Urothelium cell line (cell line): Measurements from ENCODE around the gene ABCC6.
"Not testable (repeated sequence)": the region's sequence is repeated elsewhere in the genome, so short reads cannot be mapped to it uniquely, and the experiment has no call there.

ENCODE experiments used
- DNase-seq: peaks from one replicate; pipeline ENCODE4 v3.0.0; 2011; ENCODE audit warnings: low spot score, mixed read lengths
- FAIRE-seq: peaks from 2 replicates; lab custom pipeline; 2011; peaks lifted over from hg19 to GRCh38; lab: Jason Lieb, UNC

The ABCC6 gene

DNA sequence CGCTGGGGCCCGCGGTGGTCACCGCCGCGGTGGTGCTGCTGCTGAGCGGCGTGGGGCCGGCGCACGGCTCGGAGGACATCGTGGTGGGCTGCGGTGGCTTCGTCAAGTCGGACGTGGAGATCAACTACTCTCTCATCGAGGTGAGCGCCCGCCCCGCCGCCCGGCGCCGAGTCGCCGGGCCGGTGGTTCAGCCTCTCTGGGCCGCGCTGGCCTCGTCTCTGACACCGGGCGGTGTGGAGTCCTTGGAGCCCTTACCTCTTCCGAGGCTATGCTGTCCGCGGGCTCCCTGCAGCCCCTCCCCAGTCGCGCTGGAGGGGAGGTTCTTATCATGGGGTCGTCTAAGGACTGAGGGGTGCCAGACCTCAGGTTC, 9.4 kb upstream of the ABCC6 start:
- not testable (repeated sequence) for DNase-seq, FAIRE-seq

DNA sequence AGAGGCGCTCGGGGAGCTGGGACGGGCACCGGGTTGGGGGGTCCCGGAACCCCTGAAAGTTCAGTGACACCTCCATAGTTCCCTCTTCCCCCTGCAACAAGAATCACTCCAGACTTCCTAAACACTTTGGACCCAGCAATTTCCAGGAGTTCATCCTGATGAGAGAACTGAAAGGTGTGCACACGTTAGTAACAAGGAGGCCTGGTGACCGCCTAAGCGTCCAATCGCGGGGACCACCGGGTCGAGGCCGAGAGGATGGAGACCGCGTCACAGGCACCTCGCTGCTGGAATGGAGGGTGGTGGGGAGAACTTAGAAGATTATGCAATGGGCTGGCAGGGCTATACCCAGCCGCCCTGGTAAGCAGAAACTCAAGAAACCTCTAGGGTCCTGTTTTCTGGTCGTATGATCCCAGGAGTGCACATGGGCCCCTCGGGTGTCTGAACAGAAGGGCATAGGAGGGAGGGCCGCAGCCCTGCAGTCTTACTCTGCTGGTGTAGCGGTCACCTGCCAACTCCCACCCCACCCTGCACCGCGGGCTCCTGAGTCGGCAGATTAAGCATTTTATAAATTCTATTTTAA, 458 bp upstream of the ABCC6 start:
- FAIRE-seq, DNase-seq: not testable (repeated sequence)

DNA sequence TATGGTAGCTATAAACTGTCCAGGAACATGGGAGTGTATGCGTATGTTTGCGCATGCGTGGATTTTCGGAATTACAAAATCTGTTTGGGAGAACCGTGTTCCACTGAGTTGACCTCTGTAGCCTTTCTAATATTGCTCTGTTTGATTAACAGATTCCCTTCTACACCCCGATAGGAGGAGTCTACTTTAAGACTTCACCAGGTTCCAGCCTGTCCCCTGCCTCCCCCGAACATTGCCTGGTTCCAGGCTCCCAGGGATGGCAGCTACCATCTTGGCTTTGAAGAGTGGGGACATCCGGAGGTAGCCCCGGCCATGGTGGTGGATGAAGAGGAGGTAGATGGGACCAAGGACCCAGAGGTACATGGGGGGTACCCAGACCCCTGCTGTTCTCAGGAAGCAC, 1.9 kb downstream of the ABCC6 start:
- FAIRE-seq, DNase-seq: not testable (repeated sequence)

DNA sequence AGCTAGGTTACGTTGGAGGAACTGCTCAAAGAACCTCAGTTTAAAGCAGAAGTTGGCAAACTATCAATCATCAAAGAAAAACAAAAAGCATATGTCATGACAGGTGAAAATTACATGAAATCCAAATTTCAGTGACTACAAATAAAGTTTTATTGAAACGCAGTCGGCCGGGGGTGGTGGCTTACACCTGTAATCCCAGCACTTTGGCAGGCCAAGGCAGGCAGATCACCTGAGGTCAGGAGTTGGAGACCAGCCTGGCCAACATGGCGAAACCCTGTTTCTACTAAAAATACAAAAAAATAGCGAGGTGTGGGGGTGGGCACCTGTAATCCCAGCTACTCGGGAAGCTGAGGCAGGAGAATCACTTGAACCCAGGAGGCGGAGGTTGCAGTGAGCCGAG, 2.8 kb downstream of the ABCC6 start:
- DNase-seq, FAIRE-seq: not testable (repeated sequence)

DNA sequence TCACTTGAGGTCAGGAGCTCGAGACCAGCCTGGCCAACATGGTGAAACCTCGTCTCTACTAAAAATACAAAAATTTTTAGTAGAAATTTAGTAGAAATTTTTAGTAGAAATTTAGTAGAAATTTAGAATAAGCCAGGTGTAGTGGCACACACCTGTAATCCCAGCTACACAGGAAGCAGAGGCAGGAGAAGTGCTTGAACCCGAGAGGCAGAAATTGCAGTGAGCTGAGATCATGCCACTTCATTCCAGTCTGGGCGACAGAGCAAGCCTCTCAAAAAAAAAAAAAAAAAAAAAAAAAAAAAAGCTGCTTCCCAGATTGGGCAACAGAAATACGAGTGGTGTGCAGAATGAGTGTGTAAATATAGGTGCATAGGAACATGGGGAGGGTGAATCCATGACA, 4.5 kb downstream of the ABCC6 start:
- not testable (repeated sequence) for FAIRE-seq, DNase-seq

DNA sequence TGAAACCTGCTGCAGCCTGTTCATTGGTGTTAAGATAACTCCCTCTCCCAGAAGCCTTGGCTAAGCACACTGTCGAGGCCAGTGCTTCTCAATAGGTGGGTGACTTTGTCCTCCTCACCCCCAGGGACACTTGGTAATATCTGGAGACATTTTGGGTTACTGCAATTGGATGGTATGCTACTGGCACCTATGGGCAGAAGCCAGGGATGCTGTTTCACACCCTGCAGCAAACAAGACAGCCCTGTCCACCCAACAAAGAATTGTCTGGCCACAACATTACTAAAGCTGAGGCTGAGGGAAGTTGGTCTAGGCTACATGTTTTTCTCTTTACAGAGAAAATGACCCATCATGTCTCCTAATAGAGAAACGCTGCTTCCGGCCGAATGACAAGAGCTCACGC, 4.9 kb downstream of the ABCC6 start:
- FAIRE-seq, DNase-seq: not testable (repeated sequence)

DNA sequence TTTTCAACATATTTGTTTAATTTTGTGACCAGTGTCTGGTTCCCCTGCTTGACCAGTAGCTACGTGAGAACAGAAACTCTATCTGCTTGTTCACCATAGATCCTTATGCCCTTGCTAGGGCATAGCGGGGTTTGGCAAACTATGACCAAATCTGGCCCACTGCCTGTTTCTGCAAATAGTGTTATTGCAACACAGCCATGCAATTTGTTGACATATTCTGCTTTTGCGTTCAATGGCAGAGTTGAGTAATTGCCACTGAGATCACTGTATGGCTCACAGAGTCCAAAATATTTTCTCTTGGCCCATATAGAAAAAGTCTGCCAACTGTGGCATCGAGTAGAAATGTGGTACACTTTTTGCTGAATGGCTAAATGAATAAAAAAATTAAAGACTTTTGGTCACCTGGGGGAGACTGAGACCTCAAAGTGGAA, 9.4 kb downstream of the ABCC6 start:
- FAIRE-seq, DNase-seq: not testable (repeated sequence)

DNA sequence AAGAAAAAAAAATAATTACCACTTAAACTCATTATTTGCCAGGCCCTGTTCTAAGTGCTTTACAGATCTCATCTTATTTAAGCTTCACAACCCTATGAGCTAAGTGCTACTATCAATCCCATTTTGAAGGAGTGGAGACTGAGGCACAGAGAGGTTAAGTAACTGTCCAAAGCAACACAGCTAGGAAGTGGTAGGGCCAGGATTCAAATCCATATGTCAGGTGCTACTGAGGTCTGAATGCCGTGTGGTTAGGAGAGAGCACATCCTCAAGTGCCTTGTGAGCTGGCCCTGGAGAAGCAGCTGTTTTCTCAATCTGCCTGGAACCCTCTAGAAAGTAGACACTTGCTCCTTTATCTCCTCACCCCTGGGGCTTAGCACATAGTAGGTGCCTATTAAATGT, 11.9 kb downstream of the ABCC6 start:
- not testable (repeated sequence) for DNase-seq, FAIRE-seq

DNA sequence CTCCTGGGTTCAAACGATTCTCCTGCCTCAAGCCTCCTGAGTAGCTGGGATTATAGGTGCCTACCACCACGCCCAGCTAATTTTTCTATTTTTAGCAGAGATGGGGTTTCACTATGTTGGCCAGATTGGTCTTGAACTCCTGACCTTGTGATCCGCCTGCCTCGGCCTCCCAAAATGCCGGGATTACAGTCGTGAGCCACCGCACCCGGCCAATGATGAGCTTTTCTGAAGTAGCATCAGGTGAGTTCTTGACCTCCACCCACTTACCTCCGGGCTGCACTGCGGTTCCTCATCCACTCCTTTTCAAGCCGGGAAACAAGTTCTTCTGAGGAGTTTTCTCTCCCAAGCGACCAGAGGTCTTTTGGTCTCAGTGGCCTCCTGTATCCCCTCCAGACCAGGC, 14.8 kb downstream of the ABCC6 start:
- not testable (repeated sequence) for FAIRE-seq, DNase-seq

DNA sequence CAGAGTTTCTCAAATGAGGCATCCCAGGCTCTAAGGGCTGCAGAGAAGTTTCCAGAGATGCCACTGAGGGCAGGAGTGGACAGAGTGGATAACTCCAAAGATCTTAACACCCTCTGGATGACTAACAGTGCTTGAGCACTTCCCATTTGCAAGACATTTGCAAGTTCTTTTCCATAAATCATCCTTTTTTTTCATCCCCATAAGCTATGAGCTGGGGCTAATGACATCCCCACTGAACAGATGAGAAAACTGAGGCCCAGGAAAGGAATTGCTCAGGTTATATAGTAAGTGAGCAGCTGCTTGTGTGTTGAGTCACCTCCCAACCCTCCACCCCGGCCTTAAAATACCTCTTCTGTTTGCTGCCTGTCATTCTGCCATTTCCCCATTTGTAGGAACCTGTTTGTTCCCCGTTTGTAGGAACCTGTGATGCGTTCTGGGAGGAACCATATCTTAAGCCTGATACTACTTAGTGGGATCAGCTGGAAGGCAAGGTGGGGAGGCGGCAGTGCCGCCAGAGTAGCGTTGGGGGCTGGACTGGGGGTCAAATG, 15.4 kb downstream of the ABCC6 start:
- DNase-seq, FAIRE-seq: not testable (repeated sequence)

DNA sequence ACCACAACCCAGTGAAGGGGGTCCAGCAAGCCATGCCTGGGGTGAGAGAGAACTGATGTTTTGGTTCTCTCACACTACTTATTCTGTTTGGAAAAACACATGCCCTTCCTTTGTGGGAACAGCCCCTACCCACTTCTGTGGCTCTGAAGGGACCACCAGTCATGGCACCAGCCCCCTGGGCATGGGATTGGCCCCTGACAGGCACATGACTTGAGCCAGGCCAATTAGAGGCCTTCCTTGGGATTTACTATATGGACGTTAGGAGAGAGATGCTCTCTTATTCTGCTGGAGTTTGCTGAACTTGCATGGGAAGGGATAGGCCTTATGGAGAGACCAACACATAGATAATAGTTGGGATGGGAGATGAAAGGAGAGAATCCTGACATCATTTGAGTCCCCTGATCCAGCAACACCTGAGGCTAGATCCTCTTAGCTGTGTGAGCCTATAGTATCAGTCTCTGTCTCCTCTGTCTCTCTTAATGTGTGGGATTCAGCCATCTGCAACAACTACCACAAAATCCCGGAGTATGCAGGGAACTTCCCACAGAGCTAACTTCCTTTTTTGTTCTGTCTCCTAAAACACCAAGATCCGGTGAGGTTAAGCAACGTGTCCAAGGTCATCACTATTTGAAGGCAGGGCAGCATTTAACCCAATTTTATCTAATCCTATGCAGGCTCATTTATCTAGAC, 16.1 kb downstream of the ABCC6 start:
- FAIRE-seq, DNase-seq: not testable (repeated sequence)

DNA sequence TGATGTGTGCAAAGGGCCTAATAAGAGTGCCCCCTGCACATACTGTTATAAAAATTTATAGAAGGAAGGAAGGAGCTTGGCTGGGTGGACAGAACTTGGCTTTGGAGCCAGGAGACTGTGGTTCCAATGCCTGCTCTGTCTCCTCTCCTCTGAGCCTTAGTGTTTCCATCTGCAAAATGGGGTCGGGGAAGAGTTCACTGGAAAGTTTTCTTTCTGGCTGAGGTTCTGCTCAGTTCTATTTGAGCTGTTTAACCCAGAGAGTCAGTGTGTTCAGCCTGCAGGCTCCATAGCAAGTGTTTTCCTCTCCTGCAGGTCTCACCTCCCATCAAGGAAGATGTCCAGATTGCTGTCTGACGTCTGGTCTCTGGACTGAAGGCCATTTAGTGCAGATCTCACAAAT, 17.4 kb downstream of the ABCC6 start:
- not testable (repeated sequence) for DNase-seq, FAIRE-seq

DNA sequence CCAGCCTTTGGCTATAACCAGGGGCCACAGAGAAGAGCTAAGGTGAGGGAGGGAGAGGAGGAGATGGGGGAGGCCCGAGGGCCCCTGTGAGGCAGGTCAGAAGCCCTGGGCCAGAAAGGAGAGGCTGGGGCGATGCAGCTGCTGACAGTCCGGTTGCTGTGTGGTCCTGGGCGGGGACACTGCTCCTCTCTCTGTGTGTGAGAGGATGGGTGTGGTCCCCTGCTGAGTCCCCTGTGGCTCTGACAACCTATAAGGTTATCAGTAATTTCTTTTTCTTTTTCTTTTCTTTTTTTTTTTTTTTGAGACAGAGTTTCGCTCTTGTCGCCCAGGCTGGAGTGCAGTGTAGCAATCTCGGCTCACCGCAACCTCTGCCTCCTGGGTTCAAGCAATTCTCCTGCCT, 18.7 kb downstream of the ABCC6 start:
- not testable (repeated sequence) for DNase-seq, FAIRE-seq

DNA sequence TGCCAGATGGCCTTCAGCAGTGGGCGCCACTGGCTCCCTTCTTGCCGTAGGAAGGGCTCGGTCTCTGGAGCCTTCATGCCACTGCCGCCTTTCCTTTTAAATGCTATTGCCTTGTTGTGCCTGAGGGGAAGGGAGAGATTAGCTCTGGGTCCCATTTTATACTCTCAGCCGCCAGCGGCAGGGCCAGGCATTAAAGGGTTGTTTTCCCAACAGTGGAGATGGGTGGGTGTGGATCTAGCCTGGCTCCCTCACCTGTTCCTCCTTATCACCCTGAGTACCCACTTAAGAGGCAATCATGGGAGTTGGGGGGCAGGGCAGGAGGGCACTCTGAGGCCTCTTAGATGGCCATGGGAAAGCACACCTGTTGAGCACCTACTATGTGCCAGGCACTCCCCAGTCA, 19.8 kb downstream of the ABCC6 start:
- not testable (repeated sequence) for DNase-seq, FAIRE-seq

DNA sequence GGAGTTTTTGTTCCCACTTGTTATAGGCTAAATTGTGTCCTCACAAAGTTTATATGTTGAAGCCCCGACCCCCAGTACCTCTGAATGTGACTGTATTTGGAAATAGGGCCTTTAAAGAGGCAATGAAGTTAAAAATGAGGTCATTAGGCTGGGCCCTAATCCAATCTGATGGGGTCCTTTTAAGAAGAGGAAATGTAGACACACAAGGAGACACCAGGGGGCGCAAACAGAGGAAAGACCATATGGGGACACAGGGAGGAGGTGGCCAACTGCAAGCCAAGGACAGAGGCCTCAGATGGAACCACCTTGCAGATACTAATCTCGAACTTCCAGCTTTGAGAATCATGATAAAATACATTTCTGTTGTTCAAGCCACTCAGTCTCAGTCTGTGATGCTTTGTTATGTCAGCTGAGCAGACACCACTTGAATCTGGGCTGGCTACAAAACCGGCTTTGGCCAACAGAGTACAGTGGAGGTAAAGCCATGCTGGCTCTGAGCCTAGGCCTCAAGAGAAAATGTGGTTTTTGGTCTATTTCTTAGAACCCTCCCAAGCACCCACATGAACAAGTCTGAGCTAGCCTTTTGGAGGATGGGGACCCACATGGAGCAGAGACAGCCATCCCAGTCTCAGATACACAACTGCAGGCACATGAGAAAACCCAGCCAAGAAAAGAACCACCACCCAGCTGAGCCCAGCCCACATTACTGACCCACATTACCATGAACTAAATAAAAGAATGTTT, 20.7 kb downstream of the ABCC6 start:
- not testable (repeated sequence) for FAIRE-seq, DNase-seq

DNA sequence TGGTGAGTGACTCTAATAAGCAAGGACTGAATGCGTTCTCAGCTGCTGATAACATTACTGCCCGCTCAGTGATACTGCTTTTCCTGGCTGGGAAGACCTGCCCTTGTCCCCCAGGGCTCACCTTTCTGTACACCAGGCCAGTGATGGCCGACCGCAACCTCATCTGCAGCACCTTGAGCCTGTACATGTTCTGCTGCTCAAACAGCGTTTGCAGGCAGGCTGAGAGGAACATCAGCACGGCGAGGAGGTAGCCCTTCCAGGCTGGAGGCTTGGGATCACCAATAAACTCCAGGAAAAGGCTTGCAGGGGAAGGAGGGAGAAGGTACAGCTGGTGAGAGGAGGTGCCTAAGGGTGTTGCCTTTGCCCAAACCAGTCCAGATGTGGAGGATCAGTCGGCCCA, 21.4 kb downstream of the ABCC6 start:
- DNase-seq, FAIRE-seq: not testable (repeated sequence)

DNA sequence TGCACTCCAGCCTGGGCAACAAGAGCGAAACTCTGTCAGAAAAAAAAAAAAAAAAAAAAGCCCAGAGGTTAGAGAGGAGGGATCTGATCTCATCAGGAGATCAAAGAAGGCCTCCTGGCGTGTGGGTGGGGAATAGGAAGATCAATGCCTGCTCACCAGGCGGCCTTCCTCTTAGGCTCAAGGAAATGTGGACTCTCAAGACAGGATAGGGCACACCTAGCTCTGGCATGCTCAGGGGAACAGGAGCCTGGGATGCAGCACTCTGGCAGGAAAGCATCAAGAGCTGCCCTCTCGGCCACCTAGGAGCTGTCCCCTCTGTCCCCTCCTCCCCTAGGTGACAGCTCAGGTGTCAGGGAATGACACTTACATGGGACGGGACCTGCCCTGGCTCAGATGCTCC, 22.9 kb downstream of the ABCC6 start:
- DNase-seq, FAIRE-seq: not testable (repeated sequence)

DNA sequence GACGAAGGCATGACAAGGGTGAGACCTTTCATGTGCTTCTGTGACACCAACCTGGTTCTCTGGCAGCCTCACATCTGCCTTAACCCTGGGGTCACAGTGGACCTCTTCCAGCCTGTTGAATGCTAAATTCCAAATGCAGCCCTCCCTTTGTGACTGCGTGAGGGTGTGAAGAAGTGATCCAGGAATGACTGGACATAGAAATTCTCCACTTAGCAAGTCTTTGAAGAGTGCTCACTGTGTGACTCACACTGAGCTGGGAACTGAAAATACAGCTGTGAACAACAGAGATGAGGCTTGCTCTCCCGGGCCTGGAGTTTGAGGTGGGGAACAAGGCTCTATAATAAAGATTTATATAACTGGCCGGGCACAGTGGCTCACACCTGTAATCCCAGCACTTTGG, 23.9 kb downstream of the ABCC6 start:
- DNase-seq, FAIRE-seq: not testable (repeated sequence)

DNA sequence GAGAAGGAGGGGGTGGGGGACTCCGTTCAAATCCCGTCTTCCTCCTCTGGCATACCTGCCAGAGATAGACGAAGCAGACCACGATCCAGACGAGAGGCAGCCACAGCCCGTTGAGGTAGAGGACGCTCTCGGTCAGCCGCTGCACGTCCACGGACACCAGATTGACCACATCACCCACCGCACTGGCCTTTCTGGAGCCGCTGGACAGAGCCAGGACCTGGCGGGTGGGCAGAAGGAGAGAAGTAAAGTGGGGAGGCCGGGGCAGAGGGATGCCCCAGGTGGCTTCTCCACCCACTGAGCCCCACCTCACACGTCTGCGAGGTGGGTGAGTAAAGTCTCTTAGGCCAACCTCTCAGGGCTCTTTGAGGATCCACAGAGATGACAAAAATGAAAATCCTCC, 25.3 kb downstream of the ABCC6 start:
- FAIRE-seq, result no peak

DNA sequence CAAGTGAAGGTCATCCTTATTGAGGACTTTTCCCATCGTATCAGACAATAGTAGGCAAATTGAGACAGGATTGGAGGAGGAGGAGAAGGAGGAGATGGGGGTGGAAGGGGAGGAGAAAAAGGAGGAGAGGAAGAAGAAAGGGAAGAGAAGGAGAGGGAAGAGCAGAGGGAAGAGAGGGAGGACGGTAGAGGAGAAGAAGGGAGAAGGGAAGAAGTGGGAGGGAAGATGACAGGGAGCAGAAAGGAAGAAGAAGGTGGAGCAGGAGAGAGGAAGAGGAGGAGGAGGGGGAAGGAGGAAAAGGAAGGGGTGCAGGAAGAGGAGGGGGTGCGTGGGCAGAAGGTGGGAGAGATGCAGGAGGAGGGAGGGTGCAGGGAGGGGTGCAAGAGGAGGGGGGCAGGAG, 26.0 kb downstream of the ABCC6 start:
- DNase-seq (no peak), FAIRE-seq (no peak)

More for the DNA sequence above, 25.3 kb downstream of the ABCC6 start:
- DNase-seq, result no peak

DNA sequence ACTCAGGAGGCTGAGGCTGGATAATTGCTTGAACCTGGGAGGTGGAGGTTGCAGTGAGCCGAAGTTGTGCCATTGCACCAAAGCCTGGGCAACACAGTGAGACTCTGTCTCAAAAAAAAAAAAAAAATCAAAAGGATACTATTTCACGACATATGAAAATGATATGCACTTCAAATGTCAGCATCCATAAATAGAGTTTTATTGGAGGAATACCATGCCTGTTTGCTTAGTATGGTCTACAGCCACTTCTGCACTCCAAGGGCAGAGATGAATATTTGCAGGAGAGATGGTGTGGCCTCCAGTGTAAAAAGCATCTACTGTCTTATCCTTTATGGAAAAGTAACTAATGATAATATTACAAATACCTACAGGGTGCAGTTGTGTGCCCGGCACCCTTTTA, 27.2 kb downstream of the ABCC6 start:
- FAIRE-seq (no peak), DNase-seq (no peak)
